MG63 (cell line): ENCODE data around the gene ATP2C2. TPM values are rescaled to one million over a fixed set of nuclear protein-coding genes. Genes with fewer than 3 reads are reported as not detected.

Source experiments
- DNase-seq: peaks from one replicate; pipeline ENCODE4 v3.0.0-alpha.2; 2020
- H3K27me3 ChIP-seq: fragments of 250-450 bp; sonication (Bioruptor Pico); 2 replicates; pipeline ENCODE4 v1.5.1; 2020; ENCODE audit warnings: mild to moderate bottlenecking, moderate library complexity
- H3K36me3 ChIP-seq: fragments of 250-450 bp; sonication (Bioruptor Pico); 2 replicates; pipeline ENCODE4 v1.5.1; 2020; ENCODE audit warnings: mild to moderate bottlenecking, moderate library complexity
- H3K4me3 ChIP-seq: fragments of 250-450 bp; sonication (Bioruptor Pico); 2 replicates; pipeline ENCODE4 v1.5.1; 2020; ENCODE audit warnings: mild to moderate bottlenecking, moderate library complexity
- H3K9me3 ChIP-seq: fragments of 250-450 bp; sonication (Bioruptor Pico); 2 replicates; pipeline ENCODE4 v1.5.1; 2020; ENCODE audit warnings: mild to moderate bottlenecking, moderate library complexity
- total RNA-seq: library from RNA; depleted of rRNA; stranded (reverse); fragments of >200 nt; shearing (Covaris generic); gene quantifications from 2 replicates; pipeline ENCODE4 v1.2.3, GENCODE V29; 2014; ENCODE audit warnings: low replicate concordance

Gene ATP2C2
- total RNA-seq, 1 experiment from 2014 or later = not detected

DNA sequence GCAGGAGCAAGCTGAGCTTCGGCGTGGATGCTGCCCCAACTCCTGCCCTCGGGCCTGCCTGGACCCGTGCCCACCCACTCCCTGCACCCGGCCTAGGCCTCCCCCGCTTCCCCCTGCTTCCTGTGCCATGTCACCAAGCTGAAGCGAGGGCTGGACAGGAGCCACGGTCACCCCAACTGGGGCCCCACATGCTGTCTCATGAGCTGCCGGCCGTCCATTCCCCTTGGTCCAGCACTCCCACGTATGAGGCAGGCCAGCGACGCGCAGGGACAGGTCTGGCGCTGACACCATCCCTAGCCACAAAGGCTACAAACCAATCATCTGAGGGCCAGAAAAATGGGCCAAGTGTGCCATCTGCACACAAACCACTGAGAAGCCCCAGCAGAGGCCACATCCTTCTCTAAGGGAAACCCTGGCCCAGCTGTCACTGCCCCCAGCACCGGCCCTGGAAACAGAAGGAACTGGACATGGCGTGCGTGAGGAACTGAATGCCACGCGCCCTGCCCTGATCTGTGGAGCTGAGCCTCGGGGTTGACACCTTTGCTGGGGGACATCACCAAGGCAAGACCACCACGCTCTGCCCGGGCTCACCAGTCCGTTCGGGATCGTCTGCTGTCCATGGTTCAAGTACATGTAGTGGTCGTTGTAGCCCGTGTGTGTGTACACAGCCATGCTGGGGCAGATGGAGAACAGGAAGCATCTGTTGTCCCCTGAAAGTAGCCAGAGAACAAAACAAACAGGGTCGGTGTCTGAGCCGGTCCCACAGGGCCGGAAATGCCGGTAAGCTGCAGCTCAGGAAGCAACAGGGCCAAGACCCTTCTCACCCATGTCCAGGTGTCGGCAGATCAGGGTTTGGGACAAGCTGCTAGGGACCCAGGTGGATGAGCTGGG lies 113.9 kb downstream of the ATP2C2 start:
- Histone ChIP-seq H3K27me3 (no peaks in the 10 kb centered on the region), H3K4me3 (no peak overlapping the region), H3K36me3 (peaks cover 5% of the 10 kb centered on the region), H3K9me3 (no peaks in the 10 kb centered on the region)
- no peak for DNase-seq

DNA sequence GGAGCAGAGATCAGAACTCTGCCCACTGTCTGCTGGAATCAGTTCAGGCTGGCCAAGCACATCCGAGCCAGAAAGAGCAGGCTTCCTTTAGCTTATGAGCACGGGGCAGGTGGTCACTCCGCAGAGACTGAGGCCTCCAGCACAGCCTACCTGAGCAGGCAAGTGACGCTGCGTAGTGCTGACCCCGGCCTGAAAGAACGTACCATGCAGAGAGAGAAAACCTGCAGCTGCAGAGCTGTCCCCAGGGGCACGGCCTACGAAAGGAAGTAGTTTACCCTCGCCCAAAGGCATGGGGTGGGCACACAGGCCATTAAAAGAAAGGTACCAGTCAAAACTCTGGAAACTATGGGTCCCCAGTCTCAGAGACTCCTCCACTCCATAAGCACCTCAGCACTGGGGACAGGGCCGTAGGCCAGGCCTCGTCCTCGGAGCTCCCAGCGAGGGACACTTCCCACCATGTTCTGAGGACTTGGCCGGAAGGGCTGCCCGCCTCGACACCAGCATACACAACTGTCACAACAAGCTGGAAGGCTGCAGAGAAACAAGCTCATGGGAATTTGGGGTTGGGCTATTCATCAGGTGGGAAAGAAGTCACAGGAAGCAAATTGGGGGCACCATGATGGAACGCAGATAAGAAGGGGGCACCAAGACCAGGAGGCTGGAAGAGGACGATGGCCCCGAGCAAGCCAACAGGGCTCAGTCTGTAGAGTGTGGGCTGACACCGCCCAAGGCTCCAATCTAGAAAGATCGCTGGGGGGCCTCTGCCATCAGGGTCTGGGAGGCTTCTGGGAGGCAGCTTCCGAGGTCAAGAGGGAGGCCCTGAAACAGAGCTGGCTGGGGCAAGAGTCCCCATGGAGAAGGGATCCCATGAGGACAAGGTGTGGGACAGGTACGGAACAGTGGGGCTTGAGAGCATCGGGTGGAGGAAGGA lies 114.9 kb downstream of the ATP2C2 start:
- Histone ChIP-seq H3K4me3 (no peak overlapping the region), H3K9me3 (no peaks in the 10 kb centered on the region), H3K27me3 (no peaks in the 10 kb centered on the region), H3K36me3 (peaks cover 5% of the 10 kb centered on the region)
- DNase-seq = no peak

DNA sequence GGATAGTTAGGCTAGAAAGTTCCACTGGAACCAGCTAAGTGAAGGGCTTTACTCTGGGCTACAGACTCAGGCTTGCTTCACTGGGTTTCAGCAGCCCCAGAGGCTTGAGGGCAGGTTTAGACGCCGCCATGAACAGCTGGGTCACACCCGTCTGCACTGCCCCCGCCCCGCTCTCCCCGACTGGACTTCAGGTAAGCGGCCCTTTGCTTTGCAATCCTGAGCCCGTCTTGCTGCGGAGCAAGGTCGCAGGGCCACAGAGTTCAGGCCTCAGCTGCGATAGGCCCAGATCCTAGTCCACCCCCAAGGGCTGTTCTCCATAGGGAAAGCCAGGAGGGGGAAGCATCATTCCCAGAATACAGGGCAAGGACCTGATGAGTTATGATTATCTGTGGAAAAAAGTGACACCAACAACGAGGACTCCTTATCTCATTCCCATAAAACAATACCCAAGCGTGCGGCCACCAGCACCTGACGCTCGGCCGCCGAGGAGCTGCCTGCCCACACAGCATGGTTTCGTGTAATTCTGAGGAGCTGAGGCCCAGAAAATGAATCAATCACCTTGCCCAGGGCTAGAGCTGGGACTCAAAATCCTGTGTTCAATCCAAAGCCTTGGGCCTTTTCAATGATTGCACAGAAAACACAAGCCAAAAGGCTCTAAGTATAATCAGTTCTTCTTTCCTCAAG lies 115.7 kb downstream of the ATP2C2 start:
- peaks cover 10% of the 10 kb centered on the region for H3K36me3 ChIP-seq
- no peaks in the 10 kb centered on the region for H3K9me3 ChIP-seq
- H3K4me3 ChIP-seq = no peak overlapping the region
- H3K27me3 ChIP-seq = no peaks in the 10 kb centered on the region
- no peak for DNase-seq

DNA sequence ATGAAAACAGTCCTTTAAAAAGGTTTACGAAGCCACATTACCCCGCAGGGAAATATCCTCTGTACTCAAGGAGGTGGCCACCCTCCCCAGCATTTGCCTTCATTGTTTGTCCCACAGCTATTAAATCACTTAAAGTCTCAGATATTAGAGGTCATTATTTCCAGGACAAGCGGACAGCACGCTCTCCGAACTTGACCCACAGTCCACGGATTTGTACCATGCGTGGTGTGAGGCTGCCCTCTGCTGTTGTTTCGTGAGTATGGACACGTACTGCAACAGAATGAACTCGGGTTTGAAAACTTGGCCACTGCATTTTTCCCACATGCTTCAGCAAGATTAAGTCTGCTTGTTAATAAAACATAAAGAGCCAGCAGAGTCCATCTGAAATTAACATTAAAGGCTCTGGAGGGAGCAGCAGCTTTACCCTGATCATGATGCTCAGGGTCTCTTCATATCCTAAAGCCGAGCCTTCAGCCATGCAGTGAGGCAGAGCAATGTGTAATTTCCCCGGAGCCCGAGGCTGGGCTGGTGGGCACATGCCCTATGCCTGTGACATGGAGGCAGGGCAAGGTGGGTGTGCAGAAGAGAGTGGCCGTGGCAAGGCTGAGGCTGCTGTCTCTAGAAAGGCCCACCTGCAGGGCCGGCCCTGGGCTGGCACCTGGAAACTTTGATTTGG lies 116.4 kb downstream of the ATP2C2 start:
- Histone ChIP-seq H3K36me3 (peaks cover 10% of the 10 kb centered on the region), H3K4me3 (no peak overlapping the region)
- no peak for DNase-seq

DNA sequence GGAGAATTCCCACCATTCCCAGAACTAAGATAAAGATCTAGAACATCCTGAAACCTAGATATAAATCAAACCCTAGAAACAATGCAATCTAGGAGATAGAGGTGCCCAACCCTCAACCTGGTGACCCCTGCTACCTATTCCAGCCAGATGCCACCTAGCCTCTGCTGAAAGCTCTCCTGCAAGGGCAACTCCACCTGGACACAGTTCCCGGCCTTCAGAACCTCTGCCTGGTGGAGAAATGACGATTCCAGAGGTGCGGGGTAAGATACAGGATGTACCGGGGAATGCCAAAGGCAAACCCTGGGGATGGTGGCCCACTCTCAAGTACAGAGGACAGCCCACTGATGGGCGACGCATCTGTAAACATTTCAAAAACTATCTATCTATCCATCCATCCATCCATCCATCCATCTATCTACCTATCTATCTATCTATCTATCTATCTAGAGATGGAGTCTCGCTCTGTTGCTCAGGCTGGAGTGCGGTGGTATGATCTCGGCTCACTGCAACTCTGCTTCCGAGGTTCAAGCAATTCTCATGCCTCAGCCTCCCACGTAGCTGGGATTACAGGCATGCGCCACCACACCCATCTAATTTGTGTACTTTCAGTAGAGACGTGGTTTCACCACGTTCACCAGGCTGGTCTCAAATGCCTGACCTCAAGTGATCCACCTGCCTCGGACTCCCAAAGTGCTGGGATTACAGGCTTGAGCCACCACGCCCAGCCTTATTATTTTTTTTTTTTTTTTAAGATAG lies 117.1 kb downstream of the ATP2C2 start:
- H3K27me3 ChIP-seq = no peaks in the 10 kb centered on the region
- DNase-seq = no peak
- H3K4me3 ChIP-seq = no peak overlapping the region
- H3K9me3 ChIP-seq = no peaks in the 10 kb centered on the region
- H3K36me3 ChIP-seq = peaks cover 10% of the 10 kb centered on the region

More for the DNA sequence above, 116.4 kb downstream of the ATP2C2 start:
- Histone ChIP-seq H3K9me3 (no peaks in the 10 kb centered on the region), H3K27me3 (no peaks in the 10 kb centered on the region)

DNA sequence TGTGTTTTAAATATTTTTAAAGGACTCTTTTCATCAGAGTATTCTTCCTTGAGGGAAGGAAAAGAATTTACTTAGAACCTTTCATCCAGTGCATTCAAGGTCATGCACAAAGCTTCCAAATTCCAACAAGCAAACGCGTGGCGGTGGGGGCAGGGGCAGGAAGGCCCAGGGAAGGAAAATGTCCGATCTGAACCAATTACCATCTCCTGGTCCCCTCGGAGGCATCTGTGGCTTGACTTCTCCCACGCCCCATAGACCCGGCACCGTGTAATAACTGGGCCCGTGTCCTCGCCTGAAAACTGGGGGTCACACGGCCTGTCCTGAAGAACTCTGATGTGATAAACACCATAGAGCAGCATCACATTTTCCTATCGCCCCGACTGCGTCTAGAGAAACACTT lies 117.8 kb downstream of the ATP2C2 start:
- Histone ChIP-seq H3K4me3 (no peak overlapping the region), H3K27me3 (no peaks in the 10 kb centered on the region), H3K9me3 (no peaks in the 10 kb centered on the region), H3K36me3 (peaks cover 7% of the 10 kb centered on the region)
- DNase-seq = no peak

DNA sequence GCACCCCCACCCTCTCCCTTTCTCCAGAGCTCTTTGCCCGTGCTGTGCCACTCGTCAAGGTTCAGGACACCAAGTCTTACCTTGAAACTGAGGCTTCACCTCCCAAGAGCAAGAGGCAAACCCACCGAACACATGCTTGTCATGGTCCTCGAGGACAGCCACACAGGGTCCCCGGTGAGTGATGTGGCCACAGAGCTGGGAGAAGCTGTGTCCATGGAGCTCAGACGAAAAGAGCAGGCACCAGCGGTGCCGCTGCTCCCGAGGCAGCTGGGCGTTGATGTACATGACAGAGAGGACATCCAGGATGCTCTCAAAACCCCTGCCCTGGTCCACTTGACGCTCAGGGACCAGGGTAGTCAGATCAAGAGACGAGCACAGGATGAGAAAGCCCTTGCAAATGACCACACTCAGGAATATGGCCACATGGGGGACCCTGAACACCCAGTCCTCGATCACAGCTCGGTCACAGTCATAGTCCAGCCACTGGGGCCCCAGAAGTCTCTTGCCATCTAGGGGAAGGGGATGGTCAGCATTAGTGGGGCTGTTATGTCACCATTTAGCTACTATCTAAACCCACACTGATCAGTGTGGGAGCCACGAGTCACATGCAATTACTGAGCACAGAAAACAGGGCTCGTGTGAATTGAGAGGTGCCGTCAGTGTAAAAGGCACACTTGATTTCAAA lies 118.4 kb downstream of the ATP2C2 start:
- Histone ChIP-seq H3K4me3 (no peak overlapping the region), H3K27me3 (no peaks in the 10 kb centered on the region), H3K36me3 (peaks cover 7% of the 10 kb centered on the region), H3K9me3 (no peaks in the 10 kb centered on the region)
- no peak for DNase-seq

DNA sequence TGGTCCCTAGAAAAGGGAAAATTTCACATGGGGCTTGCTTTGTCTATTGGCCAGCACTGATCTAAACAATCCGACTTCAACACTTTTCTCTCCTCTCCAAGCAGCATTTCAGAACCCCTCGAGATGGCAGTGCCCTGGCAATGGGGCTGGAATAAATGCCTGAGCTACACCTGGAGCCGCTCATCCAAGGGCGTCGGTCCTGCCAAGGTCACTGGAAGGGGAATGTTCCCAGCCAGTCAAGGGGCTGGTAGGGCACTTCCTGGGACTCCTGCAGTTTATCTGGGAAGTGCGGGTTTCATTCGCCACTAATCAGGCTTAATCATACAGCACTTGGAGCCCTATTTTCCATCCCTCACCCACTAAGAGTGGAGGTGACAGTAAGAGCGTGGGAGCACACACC lies 119.0 kb downstream of the ATP2C2 start:
- no peaks in the 10 kb centered on the region for H3K27me3 ChIP-seq
- H3K36me3 ChIP-seq = peaks cover 9% of the 10 kb centered on the region
- H3K4me3 ChIP-seq = no peak overlapping the region
- H3K9me3 ChIP-seq = no peaks in the 10 kb centered on the region
- no peak for DNase-seq

DNA sequence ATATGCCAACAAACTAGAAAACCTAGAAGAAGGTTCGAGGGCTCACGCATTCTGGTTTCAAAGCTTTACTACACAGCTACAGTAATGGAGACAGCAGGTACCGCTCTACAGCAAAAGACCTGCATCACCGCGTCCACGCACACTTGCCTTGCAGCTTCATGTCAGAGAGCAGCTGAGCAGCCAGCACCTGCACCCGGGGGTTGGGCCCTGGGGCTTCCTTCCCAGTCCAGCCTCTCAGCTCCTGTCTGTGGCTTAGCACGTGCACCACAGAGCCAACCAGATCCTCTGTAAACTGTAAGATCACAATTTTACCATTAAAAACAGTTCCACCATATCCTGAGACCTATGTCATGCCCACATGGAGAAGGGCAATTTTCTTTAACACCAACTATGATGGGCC lies 120.8 kb downstream of the ATP2C2 start:
- Histone ChIP-seq H3K9me3 (no peaks in the 10 kb centered on the region), H3K4me3 (no peak overlapping the region), H3K27me3 (no peaks in the 10 kb centered on the region), H3K36me3 (peaks cover 14% of the 10 kb centered on the region)
- DNase-seq = no peak

DNA sequence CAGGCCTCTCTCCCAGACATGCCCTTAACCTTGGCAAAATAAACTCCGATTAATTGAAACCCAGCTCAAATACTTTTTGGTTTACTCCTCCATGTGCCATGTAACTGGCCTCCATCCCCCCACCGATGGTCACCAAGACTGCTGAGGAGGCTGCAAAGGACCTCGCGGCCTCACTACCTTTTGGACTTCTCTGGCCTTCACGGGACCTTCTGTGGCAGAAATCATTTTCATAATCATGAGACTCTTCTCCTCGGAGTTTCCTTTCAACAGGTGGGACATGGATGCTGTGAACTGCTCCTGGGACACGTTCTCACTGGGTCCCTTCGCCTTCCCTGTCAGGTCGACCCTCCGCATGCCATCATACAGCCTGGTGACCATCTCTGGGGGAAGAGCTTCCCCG lies 127.2 kb downstream of the ATP2C2 start:
- Histone ChIP-seq H3K27me3 (no peaks in the 10 kb centered on the region), H3K36me3 (peaks cover 16% of the 10 kb centered on the region), H3K4me3 (no peak overlapping the region), H3K9me3 (no peaks in the 10 kb centered on the region)
- no peak for DNase-seq

DNA sequence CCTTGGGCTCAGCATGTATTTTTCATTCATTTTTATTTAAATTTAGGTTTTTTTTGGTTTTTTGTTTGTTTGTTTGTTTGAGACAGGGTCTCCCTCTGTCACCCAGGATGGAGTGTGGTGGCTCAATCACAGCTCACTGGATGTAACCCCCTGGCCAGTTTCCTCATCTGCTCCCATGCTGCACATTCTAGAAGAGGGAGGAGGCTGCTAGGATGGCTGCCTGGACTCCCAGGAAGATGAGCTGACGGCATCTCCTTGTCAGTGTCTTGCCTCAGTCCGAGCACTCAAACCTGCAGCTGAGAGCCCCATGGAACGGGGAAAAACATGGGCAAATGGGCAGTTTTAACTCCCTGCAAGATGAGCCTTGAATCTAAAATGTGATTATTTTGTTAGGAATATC lies 128.7 kb downstream of the ATP2C2 start:
- no peaks in the 10 kb centered on the region for H3K9me3 ChIP-seq
- H3K36me3 ChIP-seq = peaks cover 16% of the 10 kb centered on the region
- no peaks in the 10 kb centered on the region for H3K27me3 ChIP-seq
- H3K4me3 ChIP-seq = no peak overlapping the region
- DNase-seq = no peak

DNA sequence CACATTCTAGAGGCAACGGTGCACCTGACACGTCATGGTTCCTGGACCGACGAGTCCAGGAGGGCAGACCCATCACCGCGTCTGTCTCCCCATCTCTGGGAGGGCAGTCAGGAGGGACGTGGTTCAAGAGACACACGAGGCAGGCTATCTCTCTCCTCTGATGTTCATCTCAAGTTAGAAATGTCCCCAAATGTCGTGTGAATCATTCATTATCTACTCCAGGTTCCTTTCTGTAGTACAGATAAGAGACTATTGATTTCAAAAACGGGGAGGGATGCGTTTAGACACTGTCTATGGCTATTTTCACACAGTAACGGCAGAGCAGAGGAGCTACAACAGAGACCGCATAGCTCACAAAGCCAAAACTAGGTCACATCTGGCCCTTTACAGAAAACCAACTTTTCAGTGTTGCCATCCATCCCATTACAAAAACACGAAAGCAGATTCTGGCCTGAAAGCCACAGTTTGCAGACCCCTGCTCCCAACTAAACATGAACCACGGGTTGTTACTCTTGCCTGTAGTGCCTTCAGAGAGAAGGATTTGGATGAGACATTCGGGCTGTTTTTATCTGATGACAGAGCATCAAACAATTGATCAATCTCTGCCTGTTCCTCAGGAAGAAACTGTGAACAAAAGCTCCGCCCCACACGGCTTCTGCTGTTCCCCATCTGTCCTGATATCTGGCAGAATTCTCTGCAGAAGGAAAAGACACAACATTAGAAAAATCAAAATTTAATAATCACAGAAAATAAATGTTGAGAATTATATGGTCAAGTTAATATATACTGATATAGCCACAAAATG lies 129.3 kb downstream of the ATP2C2 start:
- Histone ChIP-seq H3K27me3 (no peaks in the 10 kb centered on the region), H3K9me3 (no peaks in the 10 kb centered on the region), H3K36me3 (peaks cover 17% of the 10 kb centered on the region), H3K4me3 (no peak overlapping the region)
- no peak for DNase-seq

DNA sequence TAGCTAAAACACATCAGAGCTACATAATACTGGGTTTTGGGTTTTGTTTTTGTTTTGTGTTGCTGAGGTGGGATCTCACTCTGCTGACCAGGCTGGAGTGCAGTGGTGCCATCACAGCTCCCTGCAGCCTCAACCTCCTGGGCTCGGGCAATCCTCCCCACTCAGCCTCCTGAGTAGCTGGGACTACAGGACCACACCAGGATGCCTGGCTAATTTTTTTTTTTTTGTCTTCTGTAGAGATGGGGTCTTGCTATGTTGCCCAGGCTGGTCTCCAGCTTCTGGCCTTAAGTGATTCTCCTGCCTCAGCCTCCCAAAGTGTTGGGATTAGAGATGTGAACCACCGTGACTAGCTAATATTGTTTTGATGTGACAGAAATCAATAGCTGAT lies 129.9 kb downstream of the ATP2C2 start:
- no peaks in the 10 kb centered on the region for H3K9me3 ChIP-seq
- peaks cover 13% of the 10 kb centered on the region for H3K36me3 ChIP-seq
- no peak for DNase-seq
- no peaks in the 10 kb centered on the region for H3K27me3 ChIP-seq
- H3K4me3 ChIP-seq = no peak overlapping the region

DNA sequence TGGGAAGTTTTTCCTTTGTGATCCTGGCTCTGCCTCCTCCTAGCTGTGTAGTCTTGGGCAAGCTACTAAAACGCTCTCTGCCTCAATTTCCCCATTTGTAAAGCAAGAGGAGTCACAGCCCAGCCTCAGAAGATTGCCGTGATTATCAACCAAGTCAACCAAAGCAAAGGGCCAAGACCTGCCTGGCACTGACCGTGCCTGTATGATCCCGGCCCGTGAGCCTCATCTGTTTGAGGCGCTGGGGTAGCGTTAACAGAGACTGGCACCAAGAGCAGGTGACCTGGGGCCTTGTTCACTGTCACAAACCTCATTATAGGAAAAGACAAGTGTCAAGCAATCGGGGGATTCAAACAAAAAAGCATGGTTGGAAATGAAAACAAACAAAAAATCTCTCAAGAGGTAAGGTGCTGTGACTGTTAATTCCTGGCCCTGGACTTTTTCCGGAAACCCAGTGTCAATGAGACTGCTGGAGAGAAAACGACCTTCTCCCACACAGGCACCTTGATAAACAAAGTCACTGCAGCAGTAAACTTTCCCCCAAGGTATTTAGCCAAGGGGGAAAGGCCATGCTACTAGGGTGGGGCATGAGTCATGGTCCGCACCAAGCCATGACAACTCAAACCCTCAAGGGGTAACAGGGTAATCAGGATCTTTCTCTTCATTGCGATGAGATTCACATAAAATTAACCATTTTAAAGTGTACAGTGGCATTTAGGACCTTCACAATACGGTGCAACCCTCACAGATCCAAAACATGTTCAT lies 130.7 kb downstream of the ATP2C2 start:
- Histone ChIP-seq H3K27me3 (no peaks in the 10 kb centered on the region), H3K4me3 (no peak overlapping the region), H3K36me3 (peaks cover 13% of the 10 kb centered on the region), H3K9me3 (no peaks in the 10 kb centered on the region)
- no peak for DNase-seq
